Chondrocyte (in vitro differentiated cells): ENCODE results near the gene TGFB3. TPM values are rescaled to one million over a fixed set of nuclear protein-coding genes. Genes with fewer than 3 reads are reported as not detected.
"Not testable (repeated sequence)": the region's sequence is repeated elsewhere in the genome, so short reads cannot be mapped to it uniquely, and the experiment has no call there.

Experiments
- DNase-seq: peaks from one replicate; pipeline ENCODE4 v3.0.0; 2021; ENCODE audit warnings: mixed read lengths, low spot score
- H3K27ac Mint-ChIP-seq: one replicate; pipeline ENCODE4 v1.8.0; 2021; ENCODE audit warnings: mild to moderate bottlenecking, moderate library complexity, mixed read lengths; ENCODE audit not compliant: unreplicated experiment
- H3K27me3 Mint-ChIP-seq: 2 replicates; pipeline ENCODE4 v1.8.0; 2021; ENCODE audit warnings: low read depth, mixed read lengths
- H3K36me3 Mint-ChIP-seq: 2 replicates; pipeline ENCODE4 v1.8.0; 2021; ENCODE audit warnings: low read depth, mixed read lengths
- H3K4me1 Mint-ChIP-seq: 2 replicates; pipeline ENCODE4 v1.8.0; 2021; ENCODE audit warnings: low read depth, mild to moderate bottlenecking, mixed read lengths
- H3K4me3 Mint-ChIP-seq: one replicate; pipeline ENCODE4 v1.8.0; 2021; ENCODE audit warnings: mild to moderate bottlenecking, moderate library complexity, mixed read lengths; ENCODE audit not compliant: unreplicated experiment
- H3K9me3 Mint-ChIP-seq: 2 replicates; pipeline ENCODE4 v1.8.0; 2021; ENCODE audit warnings: low read depth, mixed read lengths
- CTCF ChIP-seq: fragments of 200-600 bp; sonication (generic); IDR thresholded peaks from 2 replicates; pipeline ENCODE4 v1.5.0; 2021; ENCODE audit warnings: antibody characterized with exemption, mild to moderate bottlenecking, moderate library complexity
- total RNA-seq: library from RNA; stranded (reverse); gene quantifications from 3 replicates; pipeline ENCODE4 v1.2.1, GENCODE V29; 2021

TGFB3 gene
- total RNA-seq, 1 donor from 2014 or later, result 200 TPM

GRCh38 chr14:75927564-75928087, 54.2 kb downstream of the TGFB3 start:
- no peak for TF ChIP-seq CTCF
- DNase-seq, result no peak
- H3K4me1 Mint-ChIP-seq, result no peaks in the 10 kb centered on the region
- no peak overlapping the region for H3K27ac Mint-ChIP-seq
- no peaks in the 10 kb centered on the region for H3K9me3 Mint-ChIP-seq
- H3K36me3 Mint-ChIP-seq, result peaks cover 9% of the 10 kb centered on the region
- no peak overlapping the region for H3K4me3 Mint-ChIP-seq
- no peaks in the 10 kb centered on the region for H3K27me3 Mint-ChIP-seq

GRCh38 chr14:75926431-75927115, 55.2 kb downstream of the TGFB3 start:
- DNase-seq, result no peak
- TF ChIP-seq CTCF, result no peak
- no peak overlapping the region for H3K27ac Mint-ChIP-seq
- peaks cover 10% of the 10 kb centered on the region for H3K36me3 Mint-ChIP-seq
- H3K4me1 Mint-ChIP-seq, result no peaks in the 10 kb centered on the region
- H3K27me3 Mint-ChIP-seq, result no peaks in the 10 kb centered on the region
- no peaks in the 10 kb centered on the region for H3K9me3 Mint-ChIP-seq
- H3K4me3 Mint-ChIP-seq, result no peak overlapping the region

GRCh38 chr14:75925141-75925840, 56.5 kb downstream of the TGFB3 start:
- H3K36me3 Mint-ChIP-seq, H3K27me3 Mint-ChIP-seq, H3K27ac Mint-ChIP-seq, DNase-seq, H3K4me3 Mint-ChIP-seq, H3K4me1 Mint-ChIP-seq: not testable (repeated sequence)
- peaks cover 12% of the 10 kb centered on the region for H3K9me3 Mint-ChIP-seq

DNA sequence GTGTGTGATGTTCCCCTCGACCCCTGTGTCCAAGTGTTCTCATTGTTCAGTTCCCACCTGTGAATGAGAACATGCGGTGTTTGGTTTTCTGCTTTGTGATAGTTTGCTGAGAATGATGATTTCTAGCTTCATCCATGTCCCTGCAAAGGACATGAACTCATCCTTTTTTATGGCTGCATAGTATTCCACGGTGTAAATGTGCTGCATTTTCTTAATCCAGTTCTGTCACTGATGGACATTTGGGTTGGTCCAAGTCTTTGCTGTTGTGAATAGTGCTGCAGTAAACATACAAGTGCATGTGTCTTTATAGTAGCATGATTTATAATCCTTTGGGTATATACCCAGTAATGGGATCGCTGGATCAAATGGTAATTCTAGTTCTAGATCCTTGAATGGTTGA, 61.4 kb downstream of the TGFB3 start:
- not testable (repeated sequence) for H3K4me3 Mint-ChIP-seq, H3K27ac Mint-ChIP-seq, H3K4me1 Mint-ChIP-seq, H3K36me3 Mint-ChIP-seq, DNase-seq, H3K27me3 Mint-ChIP-seq
- peaks cover 13% of the 10 kb centered on the region for H3K9me3 Mint-ChIP-seq

DNA sequence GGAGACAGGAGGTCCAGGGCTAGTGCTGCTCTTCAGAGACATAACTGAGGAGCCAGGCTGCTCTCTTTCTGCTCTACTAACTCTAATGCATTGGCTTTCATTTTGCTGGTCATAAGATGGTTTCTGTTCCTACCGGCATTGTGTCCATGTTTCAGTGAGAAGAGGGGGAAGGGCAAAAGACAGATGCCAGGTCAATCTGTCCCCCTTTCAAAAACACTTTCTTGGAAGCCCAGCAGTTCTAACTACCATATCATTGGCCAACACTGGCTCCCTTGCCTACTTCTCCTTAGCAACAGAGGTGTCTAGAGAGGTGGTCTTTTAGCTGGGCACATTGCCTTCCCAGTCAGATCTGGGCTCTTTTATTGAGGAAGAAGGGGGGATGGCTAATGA, 63.9 kb downstream of the TGFB3 start:
- no peak overlapping the region for H3K27ac Mint-ChIP-seq
- H3K27me3 Mint-ChIP-seq, result no peaks in the 10 kb centered on the region
- DNase-seq, result no peak
- H3K4me3 Mint-ChIP-seq, result no peak overlapping the region
- TF ChIP-seq CTCF, result no peak
- no peaks in the 10 kb centered on the region for H3K4me1 Mint-ChIP-seq
- peaks cover 13% of the 10 kb centered on the region for H3K9me3 Mint-ChIP-seq
- H3K36me3 Mint-ChIP-seq, result peaks cover 8% of the 10 kb centered on the region

DNA sequence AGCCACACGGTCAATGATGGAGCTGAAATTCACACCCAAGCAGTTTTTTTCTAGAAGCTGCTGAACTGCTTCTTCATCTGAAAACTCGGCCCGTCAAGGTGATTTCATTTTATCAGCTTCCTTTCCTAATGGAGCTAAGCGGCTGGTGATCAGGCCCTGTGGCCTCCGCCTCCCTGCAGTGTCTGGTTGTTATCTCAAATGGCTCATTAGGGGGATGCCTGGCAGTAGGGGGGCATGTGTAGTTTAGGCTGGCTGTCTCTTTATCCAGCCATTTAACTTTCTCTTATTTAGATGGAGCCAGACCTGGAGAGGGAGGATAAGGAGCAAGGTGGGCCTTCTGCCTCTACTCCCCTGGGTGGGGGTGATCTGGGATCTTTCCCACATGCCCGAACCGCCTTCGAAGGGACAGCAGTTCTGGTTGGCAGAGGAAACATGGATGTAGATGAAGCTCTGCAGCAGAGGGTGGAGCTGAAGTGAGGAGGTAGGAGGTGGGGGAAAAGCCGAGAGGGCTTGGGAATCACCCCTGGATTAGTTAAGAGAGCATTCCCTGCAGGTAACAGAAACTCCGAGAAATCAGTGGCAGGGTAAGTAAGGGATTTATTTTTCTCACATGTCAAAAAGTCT, 64.4 kb downstream of the TGFB3 start:
- no peak overlapping the region for H3K27ac Mint-ChIP-seq
- no peak for DNase-seq

More for the DNA sequence above, 64.4 kb downstream of the TGFB3 start:
- H3K9me3 Mint-ChIP-seq, result peaks cover 13% of the 10 kb centered on the region
- no peaks in the 10 kb centered on the region for H3K4me1 Mint-ChIP-seq
- H3K27me3 Mint-ChIP-seq, result no peaks in the 10 kb centered on the region
- peaks cover 8% of the 10 kb centered on the region for H3K36me3 Mint-ChIP-seq
- no peak overlapping the region for H3K4me3 Mint-ChIP-seq
- TF ChIP-seq CTCF, result no peak
